BJ (cell line): ENCODE data around the gene RAI1. TPM values are rescaled to one million over a fixed set of nuclear protein-coding genes. Genes with fewer than 3 reads are reported as not detected.

Source experiments
- CTCF ChIA-PET: fragments of 350-600 bp; formaldehyde crosslinking; extraction: SDS; loops from one replicate; lab custom pipeline; 2021; ENCODE audit warnings: antibody characterized with exemption, inconsistent platforms; lab: Yijun Ruan, JAX
- POLR2A ChIA-PET: fragments of 300-600 bp; sonication (Branson Sonifier 250); formaldehyde crosslinking; extraction: SDS; loops from one replicate; lab custom pipeline; 2021; ENCODE audit warnings: antibody characterized with exemption; lab: Charles Lee
- DNase-seq: peaks from one replicate; pipeline ENCODE4 v3.0.0-alpha.2; 2011; ENCODE audit warnings: low read depth
- H3K27me3 ChIP-seq: 2 replicates; pipeline ENCODE4 v1.6.0; 2011; ENCODE audit warnings: low read length; ENCODE audit not compliant: control insufficient read depth, insufficient read depth
- H3K36me3 ChIP-seq: 2 replicates; pipeline ENCODE4 v1.5.1; 2011; ENCODE audit warnings: low read length; ENCODE audit not compliant: control insufficient read depth, insufficient read depth
- H3K4me3 ChIP-seq: 2 replicates; pipeline ENCODE4 v1.5.1; 2011; ENCODE audit warnings: low read depth, mild to moderate bottlenecking, control low read depth, low read length
- polyA plus RNA-seq: library from polyadenylated mRNA; depleted of rRNA; stranded (reverse); fragments of >200 nt; gene quantifications from 2 replicates; pipeline ENCODE4 v1.2.3, GENCODE V29; 2011
- TF ChIP-seq, protein P1 (sequence below): IDR thresholded peaks from 2 replicates; pipeline ENCODE4 v1.5.1; 2011; ENCODE audit warnings: low read depth, mild to moderate bottlenecking, control low read depth, inconsistent platforms, low read length, moderate library complexity; ENCODE audit not compliant: insufficient read depth

RAI1 gene
- polyA plus RNA-seq, 1 experiment = 2.4 TPM

- H3K4me3 ChIP-seq = no peak overlapping the region
- ChIA-PET CTCF (interaction anchor here (0.9 to 6.9 kb wide), 6 partner anchors 25 to 77 kb away, joined by 3 to 78 read pairs (median 6); partner anchors contain the start of gene SREBF1), POLR2A (no interaction called here)
- TF ChIP-seq, protein P1, sequence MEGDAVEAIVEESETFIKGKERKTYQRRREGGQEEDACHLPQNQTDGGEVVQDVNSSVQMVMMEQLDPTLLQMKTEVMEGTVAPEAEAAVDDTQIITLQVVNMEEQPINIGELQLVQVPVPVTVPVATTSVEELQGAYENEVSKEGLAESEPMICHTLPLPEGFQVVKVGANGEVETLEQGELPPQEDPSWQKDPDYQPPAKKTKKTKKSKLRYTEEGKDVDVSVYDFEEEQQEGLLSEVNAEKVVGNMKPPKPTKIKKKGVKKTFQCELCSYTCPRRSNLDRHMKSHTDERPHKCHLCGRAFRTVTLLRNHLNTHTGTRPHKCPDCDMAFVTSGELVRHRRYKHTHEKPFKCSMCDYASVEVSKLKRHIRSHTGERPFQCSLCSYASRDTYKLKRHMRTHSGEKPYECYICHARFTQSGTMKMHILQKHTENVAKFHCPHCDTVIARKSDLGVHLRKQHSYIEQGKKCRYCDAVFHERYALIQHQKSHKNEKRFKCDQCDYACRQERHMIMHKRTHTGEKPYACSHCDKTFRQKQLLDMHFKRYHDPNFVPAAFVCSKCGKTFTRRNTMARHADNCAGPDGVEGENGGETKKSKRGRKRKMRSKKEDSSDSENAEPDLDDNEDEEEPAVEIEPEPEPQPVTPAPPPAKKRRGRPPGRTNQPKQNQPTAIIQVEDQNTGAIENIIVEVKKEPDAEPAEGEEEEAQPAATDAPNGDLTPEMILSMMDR = no peak
- H3K27me3 ChIP-seq = no peaks in the 10 kb centered on the region
- H3K36me3 ChIP-seq = peaks cover 31% of the 10 kb centered on the region
- DNase-seq = no peak
Observed at GRCh38 chr17:17810084-17810894, 129.0 kb downstream of the RAI1 start.

DNA sequence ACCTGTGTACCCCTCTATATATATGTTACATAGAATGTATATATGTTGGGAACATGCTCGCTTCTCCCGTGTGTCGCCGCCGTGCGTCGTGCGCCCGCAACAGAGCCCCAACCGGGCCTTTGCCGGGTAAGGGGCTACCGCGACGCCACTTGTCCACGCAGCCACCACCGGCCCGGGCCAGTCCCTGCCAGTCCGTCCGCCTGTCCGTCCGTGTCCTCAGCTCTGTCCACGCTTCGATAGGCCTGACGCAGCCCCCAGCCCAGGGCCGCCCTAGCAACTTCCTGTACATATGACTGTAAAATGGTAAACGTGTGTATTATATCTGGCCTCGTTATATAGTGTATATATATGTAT is 129.6 kb downstream of the RAI1 start:
- ChIA-PET POLR2A (no interaction called here), CTCF (interaction anchor here (1.0 to 6.9 kb wide), 12 partner anchors 9 to 130 kb away, joined by 3 to 78 read pairs (median 7); partner anchors contain the start of gene SREBF1)
- H3K36me3 ChIP-seq = peaks cover 27% of the 10 kb centered on the region
- H3K4me3 ChIP-seq = no peak overlapping the region
- no peaks in the 10 kb centered on the region for H3K27me3 ChIP-seq
- TF ChIP-seq, protein P1 = no peak
- DNase-seq = no peak

- Histone ChIP-seq H3K36me3 (peaks cover 30% of the 10 kb centered on the region), H3K27me3 (no peaks in the 10 kb centered on the region), H3K4me3 (no peak overlapping the region)
- TF ChIP-seq, protein P1 = no peak
- POLR2A ChIA-PET = no interaction called here
- CTCF ChIA-PET = interaction anchor here (0.6 to 6.9 kb wide), 22 partner anchors 8 to 290 kb away, joined by 3 to 78 read pairs (median 5); partner anchors contain the start of gene SREBF1
- no peak for DNase-seq
Observed at GRCh38 chr17:17811381-17812210, 130.3 kb downstream of the RAI1 start.

DNA sequence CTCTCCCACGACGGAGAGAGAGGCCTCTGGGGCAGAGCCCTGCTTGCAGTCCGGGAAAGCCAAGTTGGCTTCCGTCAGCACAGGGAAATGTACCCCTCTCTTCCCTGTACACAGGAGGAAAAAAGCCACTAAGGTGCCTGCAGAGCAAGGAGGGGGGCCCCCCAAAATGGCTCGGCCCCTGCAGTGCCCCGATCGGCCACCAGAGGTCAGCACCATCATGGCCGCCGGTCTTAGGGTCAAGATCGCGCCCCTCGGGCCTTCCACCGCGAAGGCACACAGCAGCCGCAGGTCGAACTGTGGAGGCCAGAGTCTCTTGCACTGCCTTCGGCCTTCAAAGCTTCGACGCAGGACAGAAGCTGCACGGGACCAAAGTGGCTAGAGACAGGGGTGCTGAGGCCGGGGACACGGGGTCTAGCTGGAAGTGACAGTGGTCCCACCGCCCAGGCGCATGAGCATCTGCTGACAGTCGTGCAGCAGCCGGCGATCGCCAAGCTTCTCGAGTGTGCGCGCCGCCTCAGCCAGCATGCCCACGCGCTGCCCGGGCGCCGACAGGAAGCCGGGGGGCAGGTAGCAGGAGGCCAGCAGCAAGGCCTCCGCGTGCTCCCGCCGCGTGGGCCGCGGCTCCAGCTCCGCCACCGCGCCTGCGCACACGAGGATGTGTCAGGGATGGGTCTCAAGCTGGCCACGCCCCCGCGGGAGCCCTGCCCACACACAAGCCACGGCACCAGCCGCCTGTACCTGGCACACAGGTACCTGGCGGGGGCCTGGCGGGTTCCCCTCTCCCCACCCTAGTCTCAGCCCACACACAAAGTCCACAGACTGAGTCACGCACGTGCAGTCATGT is 131.2 kb downstream of the RAI1 start:
- Histone ChIP-seq H3K27me3 (no peaks in the 10 kb centered on the region), H3K4me3 (no peak overlapping the region), H3K36me3 (peaks cover 34% of the 10 kb centered on the region)
- TF ChIP-seq, protein P1 = peak; percentile 98
- ChIA-PET POLR2A (no interaction called here), CTCF (interaction anchor here (0.7 to 6.9 kb wide), 23 partner anchors 8 to 221 kb away, joined by 3 to 78 read pairs (median 5); partner anchors contain the start of gene SREBF1)
- DNase-seq = no peak
